A549 (cell line): ENCODE measurements around the gene NEURL2. TPM values are rescaled to one million over a fixed set of nuclear protein-coding genes. Genes with fewer than 3 reads are reported as not detected.
A peak's percentile ranks its signal among the peaks of the same experiment; 100 is the strongest.

Experiments used
- ATAC-seq, 2 experiments: fragments of 200-7000 bp in 1 of 2; fragments of >200 bp in 1 of 2; cut with Nextera tagmentation in 1 of 2; cut with Tn5 transposase in 1 of 2; 3 replicates each; pipeline versions ENCODE4 v1.8.0 to v1.9.1; 2018 to 2020; ENCODE audit warnings: mild to moderate bottlenecking in 1 of 2, moderate library complexity in 1 of 2
- CTCF ChIA-PET: fragments of 300-600 bp; sonication (Branson Sonifier 250); formaldehyde crosslinking; extraction: SDS; loops from one replicate; lab custom pipeline; 2021; ENCODE audit warnings: antibody characterized with exemption, inconsistent platforms; lab: Yijun Ruan, JAX
- POLR2A ChIA-PET: fragments of 350-600 bp; formaldehyde crosslinking; extraction: SDS; loops from one replicate; lab custom pipeline; 2021; ENCODE audit warnings: antibody characterized with exemption, inconsistent platforms; lab: Yijun Ruan, JAX
- DNase-seq, 2 experiments: peaks; one replicate each; pipeline versions ENCODE4 v3.0.0 to v3.0.0-alpha.2; 2011 to 2016; ENCODE audit warnings: low read depth in 1 of 2, low spot score in 1 of 2
- FAIRE-seq: peaks from 2 replicates; lab custom pipeline; 2011; peaks lifted over from hg19 to GRCh38; lab: Jason Lieb, UNC
- H3K27ac ChIP-seq, 2 experiments: fragments of >200 bp; sonication (Bioruptor Twin); formaldehyde crosslinking; 3 replicates each; pipeline ENCODE4 v1.5.1; 2016 to 2017
- H3K4me1 ChIP-seq: fragments of >200 bp; sonication (Bioruptor Twin); formaldehyde crosslinking; 3 replicates; pipeline ENCODE4 v1.6.1; 2016
- H3K4me2 ChIP-seq: fragments of >200 bp; sonication (Bioruptor Twin); formaldehyde crosslinking; 3 replicates; pipeline ENCODE4 v1.6.1; 2016
- H3K4me3 ChIP-seq: fragments of >200 bp; sonication (Bioruptor Twin); formaldehyde crosslinking; 3 replicates; pipeline ENCODE4 v1.5.1; 2016
- H3K9me3 ChIP-seq: fragments of >200 bp; sonication (Bioruptor Twin); formaldehyde crosslinking; 3 replicates; pipeline ENCODE4 v1.6.1; 2016
- BHLHE40 ChIP-seq: IDR thresholded peaks from 2 replicates; pipeline ENCODE4 v1.6.1; 2012; ENCODE audit warnings: low read depth, low read length, inconsistent platforms
- CHD4 ChIP-seq: fragments of 200-600 bp; sonication (generic); IDR thresholded peaks from 2 replicates; pipeline ENCODE4 v1.6.1; 2016; ENCODE audit warnings: antibody characterized with exemption, mild to moderate bottlenecking, borderline replicate concordance
- CTCF ChIP-seq: fragments of >200 bp; sonication (Bioruptor Twin); formaldehyde crosslinking; IDR thresholded peaks from 3 replicates; pipeline ENCODE4 v1.5.1; 2016
- EP300 ChIP-seq, 2 experiments: fragments of >200 bp; sonication (Bioruptor Twin); formaldehyde crosslinking; IDR thresholded peaks; 2 replicates in 1 of 2; 3 replicates in 1 of 2; pipeline ENCODE4 v1.6.1; 2016 to 2017
- FOXS1 ChIP-seq: fragments of 250-450 bp; sonication (Bioruptor Pico); IDR thresholded peaks from 2 replicates; pipeline ENCODE4 v1.5.0; 2020; ENCODE audit warnings: mild to moderate bottlenecking, moderate library complexity
- HES2 ChIP-seq: fragments of >200 bp; sonication (Bioruptor Twin); formaldehyde crosslinking; IDR thresholded peaks from 2 replicates; pipeline ENCODE4 v1.6.1; 2016
- HEYL ChIP-seq: fragments of 250-450 bp; sonication (Bioruptor Pico); IDR thresholded peaks from 2 replicates; pipeline ENCODE4 v1.8.0; 2021; ENCODE audit warnings: mild to moderate bottlenecking, moderate library complexity
- HOXB13 ChIP-seq: fragments of 250-450 bp; sonication (Bioruptor Pico); IDR thresholded peaks from 2 replicates; pipeline ENCODE4 v1.5.0; 2020; ENCODE audit warnings: low read depth, mild to moderate bottlenecking, moderate library complexity
- HOXB5 ChIP-seq: fragments of 250-450 bp; sonication (Bioruptor Pico); IDR thresholded peaks from 2 replicates; pipeline ENCODE4 v1.5.0; 2020; ENCODE audit warnings: mild to moderate bottlenecking, moderate library complexity
- JUNB ChIP-seq: fragments of >200 bp; sonication (Bioruptor Twin); formaldehyde crosslinking; IDR thresholded peaks from 2 replicates; pipeline ENCODE4 v1.6.1; 2016
- MAX ChIP-seq: IDR thresholded peaks from 2 replicates; pipeline ENCODE4 v1.6.1; 2012
- NR3C1 ChIP-seq: fragments of >200 bp; sonication (Bioruptor Twin); formaldehyde crosslinking; IDR thresholded peaks from 3 replicates; pipeline ENCODE4 v1.6.1; 2017
- POLR2AphosphoS2 ChIP-seq: conservative IDR thresholded peaks from 2 replicates; pipeline ENCODE4 v1.6.1; 2012; ENCODE audit warnings: low read length, improper control_type of control experiment, inconsistent platforms
- RAD21 ChIP-seq, 2 experiments: fragments of >200 bp in 1 of 2; sonication (Bioruptor Twin) in 1 of 2; formaldehyde crosslinking in 1 of 2; IDR thresholded peaks in 1 of 2; conservative IDR thresholded peaks in 1 of 2; 2 replicates in 1 of 2; 3 replicates in 1 of 2; pipeline ENCODE4 v1.6.1; 2012 to 2018; ENCODE audit warnings: inconsistent platforms in 1 of 2
- RARB ChIP-seq: fragments of 250-450 bp; sonication (Bioruptor Pico); IDR thresholded peaks from 2 replicates; pipeline ENCODE4 v1.8.0; 2021; ENCODE audit warnings: mild to moderate bottlenecking, moderate library complexity
- TP53 ChIP-seq: fragments of 250-450 bp; sonication (Bioruptor Pico); IDR thresholded peaks from 2 replicates; pipeline ENCODE4 v1.5.0; 2021; ENCODE audit warnings: mild to moderate bottlenecking, moderate library complexity
- ZFP36 ChIP-seq: fragments of 450-650 bp; IDR thresholded peaks from 2 replicates; pipeline ENCODE4 v1.6.1; 2014; ENCODE audit warnings: borderline replicate concordance; ENCODE audit not compliant: partially characterized antibody
- WGBS: methylation state at CpG from one replicate; pipeline ENCODE4 v1.1.6; 2017; ENCODE audit errors: missing lambda C conversion rate; 5-methylcytosine and 5-hydroxymethylcytosine counted together
- polyA plus RNA-seq, 4 experiments: library from polyadenylated mRNA; depleted of rRNA in 3 of 4; stranded (reverse); fragments of >200 nt; fragmentation: RNase III in 1 of 4; extraction: RNeasy Plus Mini Kit Qiagen cat#74134 plus additional on column Dnase treatment in 1 of 4; gene quantifications; 2 replicates in 3 of 4; 3 replicates in 1 of 4; pipeline ENCODE4 v1.2.3, GENCODE V29; 2011 to 2017
- TF ChIP-seq, protein P1 (sequence below): fragments of >200 bp; sonication (Bioruptor Twin); formaldehyde crosslinking; IDR thresholded peaks from 3 replicates; pipeline ENCODE4 v1.6.1; 2016
- TF ChIP-seq, protein P2 (sequence below): IDR thresholded peaks from 2 replicates; pipeline ENCODE4 v1.6.1; 2012

NEURL2 gene
- polyA plus RNA-seq, 2 of the 4 experiments (the other 2 are of a cell fraction), result 0.57 to 1.4 TPM

- Histone ChIP-seq H3K9me3 (no peaks in the 10 kb centered on the region), H3K27ac (peak overlapping the region; percentile 90 to 99), H3K4me2 (peak overlapping the region; percentile 100)
- WGBS, result 42% methylated on average over 32 of the region's 79 CpGs
- ATAC-seq (peak; percentile 36 to 70; a peak in 4 of 6 replicates), DNase-seq (peak; percentile 35 to 66)
- CTCF ChIA-PET, result interaction anchor here (0.6 to 2.6 kb wide), 13 partner anchors 8 to 97 kb away, joined by 3 to 12 read pairs (median 3); partner anchors contain the start of genes PCIF1 and ZSWIM1
- TF ChIP-seq BHLHE40 (no peak), HOXB5 (CRISPR knock-in tag) (no peak), ZFP36 (peak; percentile 29), CTCF (peak; percentile 20; the same call in 1 of the 3 replicates), MAX (0 out of 2 replicates have a peak, but pooled peaks have one; percentile 20), FOXS1 (CRISPR knock-in tag) (no peak)
- TF ChIP-seq, protein P1, sequence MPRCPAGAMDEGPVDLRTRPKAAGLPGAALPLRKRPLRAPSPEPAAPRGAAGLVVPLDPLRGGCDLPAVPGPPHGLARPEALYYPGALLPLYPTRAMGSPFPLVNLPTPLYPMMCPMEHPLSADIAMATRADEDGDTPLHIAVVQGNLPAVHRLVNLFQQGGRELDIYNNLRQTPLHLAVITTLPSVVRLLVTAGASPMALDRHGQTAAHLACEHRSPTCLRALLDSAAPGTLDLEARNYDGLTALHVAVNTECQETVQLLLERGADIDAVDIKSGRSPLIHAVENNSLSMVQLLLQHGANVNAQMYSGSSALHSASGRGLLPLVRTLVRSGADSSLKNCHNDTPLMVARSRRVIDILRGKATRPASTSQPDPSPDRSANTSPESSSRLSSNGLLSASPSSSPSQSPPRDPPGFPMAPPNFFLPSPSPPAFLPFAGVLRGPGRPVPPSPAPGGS, result no peak
- TF ChIP-seq, all 56 proteins: peak for 3
- Histone ChIP-seq H3K4me3 (peak overlapping the region; percentile 96), H3K4me1 (peaks cover 15% of the 10 kb centered on the region)
- POLR2A ChIA-PET, result interaction anchor here (0.7 to 3.2 kb wide), 5 partner anchors 9 to 57 kb away, joined by 3 to 26 read pairs (median 4); partner anchors contain the start of genes PCIF1, SNX21 and ZSWIM1
- no peak for FAIRE-seq
Measured at GRCh38 chr20:45890077-45890984, 677 bp downstream of the NEURL2 start.

GRCh38 chr20:45888681-45889080 lies 2.3 kb downstream of the NEURL2 start:
- FAIRE-seq (no peak), DNase-seq (no peak), ATAC-seq (no peak)
- no peak overlapping the region for H3K4me2 ChIP-seq
- ChIA-PET CTCF (interaction anchor here (0.8 to 1.8 kb wide), 4 partner anchors 11 to 82 kb away, joined by 3 to 7 read pairs (median 5); no protein-coding TSS in a partner anchor), POLR2A (interaction anchor here (2.9 to 3.2 kb wide), 2 partner anchors 8 to 46 kb away, joined by 19 to 26 read pairs; partner anchors contain the start of genes PCIF1 and ZSWIM1)
- WGBS, result 83% methylated on average over 3 of the region's 3 CpGs
- peaks cover 23% of the 10 kb centered on the region for H3K4me1 ChIP-seq
- TF ChIP-seq EP300 (IDR thresholded peaks at IDR 0.05), result no peak
- TF ChIP-seq HES2, result no peak
- TF ChIP-seq HEYL (CRISPR knock-in tag), result no peak
- H3K9me3 ChIP-seq, result no peaks in the 10 kb centered on the region
- H3K4me3 ChIP-seq, result no peak overlapping the region
- no peak overlapping the region for H3K27ac ChIP-seq

- Histone ChIP-seq H3K9me3 (no peaks in the 10 kb centered on the region), H3K4me1 (peaks cover 22% of the 10 kb centered on the region), H3K4me2 (no peak within 1 kb of the TSS), H3K27ac (no peak within 1 kb of the TSS), H3K4me3 (no peak within 1 kb of the TSS)
- 93% methylated on average over 8 of the region's 8 CpGs for WGBS
- TF ChIP-seq, protein P2, sequence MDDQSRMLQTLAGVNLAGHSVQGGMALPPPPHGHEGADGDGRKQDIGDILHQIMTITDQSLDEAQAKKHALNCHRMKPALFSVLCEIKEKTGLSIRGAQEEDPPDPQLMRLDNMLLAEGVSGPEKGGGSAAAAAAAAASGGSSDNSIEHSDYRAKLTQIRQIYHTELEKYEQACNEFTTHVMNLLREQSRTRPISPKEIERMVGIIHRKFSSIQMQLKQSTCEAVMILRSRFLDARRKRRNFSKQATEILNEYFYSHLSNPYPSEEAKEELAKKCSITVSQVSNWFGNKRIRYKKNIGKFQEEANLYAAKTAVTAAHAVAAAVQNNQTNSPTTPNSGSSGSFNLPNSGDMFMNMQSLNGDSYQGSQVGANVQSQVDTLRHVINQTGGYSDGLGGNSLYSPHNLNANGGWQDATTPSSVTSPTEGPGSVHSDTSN, result no peak
- TF ChIP-seq ZFP36 (no peak), RAD21 (conservative IDR thresholded peaks at IDR 0.05 in 1 of 2, IDR thresholded peaks at IDR 0.05 in 1 of 2) (no peak), CHD4 (no peak), BHLHE40 (no peak), HOXB13 (CRISPR knock-in tag) (no peak), NR3C1 (no peak), JUNB (no peak), TP53 (CRISPR knock-in tag) (no peak), RARB (no peak), HOXB5 (CRISPR knock-in tag) (no peak), POLR2AphosphoS2 (no peak)
- TF ChIP-seq, protein P1, result no peak
- ChIA-PET POLR2A (no interaction called here), CTCF (interaction anchor here (1.6 to 1.8 kb wide), 2 partner anchors 84 to 88 kb away, joined by 3 to 7 read pairs; no protein-coding TSS in a partner anchor)
- no peak for DNase-seq
- no peak for FAIRE-seq
- ATAC-seq, result no peak
Measured at GRCh38 chr20:45887346-45887715, 3.7 kb downstream of the NEURL2 start, which contains the start of gene SPATA25. Gene SPATA25 (minus strand): TSS chr20:45887622. CDS start chr20:45887590, 32 bp downstream.
